Measurements from ENCODE around the gene GIGYF2.

The GIGYF2 gene

GRCh38 chr2:232721261-232721660, 24.1 kb downstream of the GIGYF2 start:
- no peak overlapping the region for H3K27ac ChIP-seq
- POLR2A ChIA-PET (ENCODE audit: low non-redundant PET) = no interaction called here
- DNase-seq (ENCODE audit: low spot score) = no peak
- TF ChIP-seq, protein P1, sequence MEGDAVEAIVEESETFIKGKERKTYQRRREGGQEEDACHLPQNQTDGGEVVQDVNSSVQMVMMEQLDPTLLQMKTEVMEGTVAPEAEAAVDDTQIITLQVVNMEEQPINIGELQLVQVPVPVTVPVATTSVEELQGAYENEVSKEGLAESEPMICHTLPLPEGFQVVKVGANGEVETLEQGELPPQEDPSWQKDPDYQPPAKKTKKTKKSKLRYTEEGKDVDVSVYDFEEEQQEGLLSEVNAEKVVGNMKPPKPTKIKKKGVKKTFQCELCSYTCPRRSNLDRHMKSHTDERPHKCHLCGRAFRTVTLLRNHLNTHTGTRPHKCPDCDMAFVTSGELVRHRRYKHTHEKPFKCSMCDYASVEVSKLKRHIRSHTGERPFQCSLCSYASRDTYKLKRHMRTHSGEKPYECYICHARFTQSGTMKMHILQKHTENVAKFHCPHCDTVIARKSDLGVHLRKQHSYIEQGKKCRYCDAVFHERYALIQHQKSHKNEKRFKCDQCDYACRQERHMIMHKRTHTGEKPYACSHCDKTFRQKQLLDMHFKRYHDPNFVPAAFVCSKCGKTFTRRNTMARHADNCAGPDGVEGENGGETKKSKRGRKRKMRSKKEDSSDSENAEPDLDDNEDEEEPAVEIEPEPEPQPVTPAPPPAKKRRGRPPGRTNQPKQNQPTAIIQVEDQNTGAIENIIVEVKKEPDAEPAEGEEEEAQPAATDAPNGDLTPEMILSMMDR (conservative IDR thresholded peaks at IDR 0.05; ENCODE audit: low read depth) = no peak
- CTCF ChIA-PET = interaction anchor here (0.5 kb wide), 1 partner anchor 1487 kb away, joined by 5 read pairs; no protein-coding TSS in a partner anchor

DNA sequence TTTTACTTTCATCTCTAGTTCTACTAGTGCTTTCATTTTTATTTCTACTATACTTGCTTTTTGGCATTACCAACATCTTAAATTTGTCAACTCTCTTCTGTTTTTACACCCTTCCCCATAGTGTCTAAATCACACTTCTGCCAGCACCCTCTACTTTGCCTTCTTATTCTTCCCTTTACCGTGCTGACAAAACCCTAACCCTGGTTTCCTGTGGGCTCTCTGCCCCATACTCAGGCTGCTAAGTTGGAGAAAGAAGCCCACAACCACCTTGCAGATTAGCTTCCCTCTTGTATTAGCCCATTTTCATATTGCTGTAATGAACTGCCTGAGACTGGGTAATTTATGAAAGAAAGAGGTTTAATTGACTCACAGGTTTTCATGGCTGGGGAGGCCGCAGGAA, 24.8 kb downstream of the GIGYF2 start:
- CTCF ChIA-PET = interaction anchor here (1.1 kb wide), 1 partner anchor 29 kb away, joined by 4 read pairs; no protein-coding TSS in a partner anchor
- DNase-seq (ENCODE audit: low spot score) = no peak
- H3K27ac ChIP-seq = no peak overlapping the region
- TF ChIP-seq, protein P1 (conservative IDR thresholded peaks at IDR 0.05; ENCODE audit: low read depth) = no peak
- POLR2A ChIA-PET (ENCODE audit: low non-redundant PET) = no interaction called here

DNA sequence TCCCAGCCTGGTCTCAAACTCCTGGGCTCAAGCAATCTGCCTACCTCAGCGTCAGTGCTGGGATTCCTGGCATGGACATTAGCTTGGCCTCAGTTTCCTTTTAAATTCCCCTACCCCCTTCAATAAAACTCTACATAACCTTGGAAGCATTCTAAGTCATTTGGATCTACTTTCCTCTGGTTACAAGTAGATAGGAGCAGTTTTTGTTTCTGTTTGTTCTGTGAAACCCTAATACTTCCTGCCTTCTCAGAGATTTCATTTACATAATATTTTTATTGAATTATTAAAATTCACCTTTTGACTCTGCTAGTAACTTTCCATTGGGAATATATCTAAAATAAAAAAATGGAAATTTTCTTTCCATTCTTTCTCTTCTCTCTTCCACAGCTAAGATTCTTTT, 25.9 kb downstream of the GIGYF2 start:
- TF ChIP-seq, protein P1 (conservative IDR thresholded peaks at IDR 0.05; ENCODE audit: low read depth) = no peak
- DNase-seq (ENCODE audit: low spot score) = no peak
- ChIA-PET POLR2A (ENCODE audit: low non-redundant PET) (no interaction called here), CTCF (interaction anchor here (1.1 kb wide), 1 partner anchor 28 kb away, joined by 4 read pairs; no protein-coding TSS in a partner anchor)
- no peak overlapping the region for H3K27ac ChIP-seq

GRCh38 chr2:232728785-232729184, 31.7 kb downstream of the GIGYF2 start:
- no peak for DNase-seq (ENCODE audit: low spot score)
- CTCF ChIA-PET = no interaction called here
- TF ChIP-seq, protein P1 (conservative IDR thresholded peaks at IDR 0.05; ENCODE audit: low read depth) = no peak
- H3K27ac ChIP-seq = no peak overlapping the region
- POLR2A ChIA-PET (ENCODE audit: low non-redundant PET) = no interaction called here

DNA sequence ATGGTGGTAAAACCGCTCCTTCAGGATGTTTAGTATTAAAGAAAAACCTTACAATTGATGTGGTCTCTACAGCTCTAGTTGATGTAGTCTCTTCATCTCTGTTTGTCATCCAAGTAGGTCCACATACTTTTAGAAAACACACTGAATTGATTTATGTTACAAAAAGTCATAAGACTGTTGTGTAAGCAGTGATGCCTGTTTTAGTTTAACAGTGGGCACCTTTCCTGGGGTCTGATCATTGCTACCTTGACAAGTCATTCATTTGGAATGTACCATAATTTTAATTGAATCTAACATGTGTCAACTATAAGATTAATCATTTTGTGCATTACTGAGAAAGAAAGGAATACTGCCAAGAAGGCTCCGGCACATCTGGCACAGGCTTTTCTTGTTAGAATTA, 34.3 kb downstream of the GIGYF2 start:
- TF ChIP-seq, protein P1 (conservative IDR thresholded peaks at IDR 0.05; ENCODE audit: low read depth) = no peak
- CTCF ChIA-PET = no interaction called here
- no peak overlapping the region for H3K27ac ChIP-seq
- DNase-seq (ENCODE audit: low spot score) = peak; percentile 19
- POLR2A ChIA-PET (ENCODE audit: low non-redundant PET) = no interaction called here

DNA sequence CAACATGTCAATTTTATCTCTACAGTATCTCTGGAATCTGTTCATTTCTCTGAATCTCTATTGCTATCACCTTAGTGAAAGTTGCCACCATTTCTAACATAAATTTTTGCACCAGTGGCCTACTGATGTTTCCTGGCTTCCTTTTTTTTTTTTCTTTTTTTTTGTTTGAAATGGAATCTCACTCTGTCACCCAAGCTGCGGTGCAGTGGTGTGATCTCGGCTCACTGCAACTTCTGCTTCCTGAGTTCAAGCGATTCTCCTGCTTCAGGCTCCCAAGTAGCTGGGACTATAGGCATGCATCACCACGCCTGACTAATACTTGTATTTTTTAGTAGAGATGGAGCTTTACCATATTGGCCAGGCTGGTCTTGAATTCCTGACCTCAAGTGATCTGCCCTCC, 44.2 kb downstream of the GIGYF2 start:
- no peak for DNase-seq (ENCODE audit: low spot score)
- POLR2A ChIA-PET (ENCODE audit: low non-redundant PET) = no interaction called here
- CTCF ChIA-PET = no interaction called here
- TF ChIP-seq, protein P1 (conservative IDR thresholded peaks at IDR 0.05; ENCODE audit: low read depth) = no peak
- no peak overlapping the region for H3K27ac ChIP-seq

DNA sequence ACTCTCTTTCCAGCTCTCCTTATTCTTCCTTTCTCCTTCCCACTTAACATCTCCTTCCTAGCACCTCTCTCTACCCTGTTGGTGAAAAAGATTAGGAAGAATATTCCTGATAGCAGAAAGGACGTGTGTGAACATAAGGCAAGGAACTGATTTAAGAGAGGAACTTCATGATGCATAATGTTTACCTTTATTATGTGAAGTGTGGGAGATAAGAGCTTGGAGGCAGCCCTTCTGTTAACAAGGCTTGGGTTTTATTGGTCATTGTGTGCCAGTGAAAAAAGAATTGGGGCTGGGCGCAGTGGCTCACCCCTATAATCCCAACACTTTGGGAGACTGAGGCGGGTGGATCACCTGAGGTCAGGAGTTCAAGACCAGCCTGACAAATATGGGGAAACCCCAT, 44.8 kb downstream of the GIGYF2 start:
- POLR2A ChIA-PET (ENCODE audit: low non-redundant PET) = no interaction called here
- DNase-seq (ENCODE audit: low spot score) = no peak
- H3K27ac ChIP-seq = no peak overlapping the region
- CTCF ChIA-PET = no interaction called here
- TF ChIP-seq, protein P1 (conservative IDR thresholded peaks at IDR 0.05; ENCODE audit: low read depth) = no peak

All from RWPE1 (cell line).